Measurements from ENCODE around the gene CSNK1G1.

Gene CSNK1G1

DNA sequence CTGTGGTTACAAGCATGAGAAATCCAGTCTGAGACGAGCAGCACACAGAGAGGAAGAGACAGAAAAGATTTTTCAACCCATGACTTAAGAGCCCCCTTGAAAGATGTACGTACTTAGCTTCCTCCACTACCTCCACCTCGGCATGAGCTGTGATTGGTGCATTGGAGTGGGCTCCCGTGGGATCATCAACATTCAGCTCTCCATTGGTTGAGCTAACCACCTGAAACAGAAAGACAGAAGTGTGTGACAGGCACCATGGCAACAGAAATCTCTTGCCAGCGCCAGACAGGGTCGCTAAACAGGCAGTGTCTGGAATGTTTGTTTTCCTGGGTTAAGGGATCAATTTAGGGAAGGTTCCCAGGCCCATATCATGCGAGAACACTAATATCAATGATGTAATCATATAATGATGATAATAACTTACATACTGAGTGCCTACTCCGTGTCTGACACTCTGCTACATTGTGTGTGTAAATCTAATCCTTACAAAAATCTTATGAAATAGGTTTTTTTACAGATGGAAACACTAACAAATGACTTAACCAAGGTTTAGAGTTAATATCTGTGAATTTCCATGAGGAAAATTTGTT, 175.6 kb downstream of the CSNK1G1 start:
- intact Hi-C loops (cut with DNase I; ENCODE audit: low total_unique reads) = no loop called here
- Histone ChIP-seq H3K4me1 (no peaks in the 10 kb centered on the region), H3K27me3 (no peaks in the 10 kb centered on the region), H3K4me3 (no peak overlapping the region), H3K9me3 (no peaks in the 10 kb centered on the region), H3K36me3 (peaks cover 3 to 48% (median 44%) of the 10 kb centered on the region in 3 donors), H3K27ac (no peak overlapping the region)
- TF ChIP-seq, protein P1, sequence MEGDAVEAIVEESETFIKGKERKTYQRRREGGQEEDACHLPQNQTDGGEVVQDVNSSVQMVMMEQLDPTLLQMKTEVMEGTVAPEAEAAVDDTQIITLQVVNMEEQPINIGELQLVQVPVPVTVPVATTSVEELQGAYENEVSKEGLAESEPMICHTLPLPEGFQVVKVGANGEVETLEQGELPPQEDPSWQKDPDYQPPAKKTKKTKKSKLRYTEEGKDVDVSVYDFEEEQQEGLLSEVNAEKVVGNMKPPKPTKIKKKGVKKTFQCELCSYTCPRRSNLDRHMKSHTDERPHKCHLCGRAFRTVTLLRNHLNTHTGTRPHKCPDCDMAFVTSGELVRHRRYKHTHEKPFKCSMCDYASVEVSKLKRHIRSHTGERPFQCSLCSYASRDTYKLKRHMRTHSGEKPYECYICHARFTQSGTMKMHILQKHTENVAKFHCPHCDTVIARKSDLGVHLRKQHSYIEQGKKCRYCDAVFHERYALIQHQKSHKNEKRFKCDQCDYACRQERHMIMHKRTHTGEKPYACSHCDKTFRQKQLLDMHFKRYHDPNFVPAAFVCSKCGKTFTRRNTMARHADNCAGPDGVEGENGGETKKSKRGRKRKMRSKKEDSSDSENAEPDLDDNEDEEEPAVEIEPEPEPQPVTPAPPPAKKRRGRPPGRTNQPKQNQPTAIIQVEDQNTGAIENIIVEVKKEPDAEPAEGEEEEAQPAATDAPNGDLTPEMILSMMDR (IDR thresholded peaks at IDR 0.05) = no peak
- DNase-seq = no peak

DNA sequence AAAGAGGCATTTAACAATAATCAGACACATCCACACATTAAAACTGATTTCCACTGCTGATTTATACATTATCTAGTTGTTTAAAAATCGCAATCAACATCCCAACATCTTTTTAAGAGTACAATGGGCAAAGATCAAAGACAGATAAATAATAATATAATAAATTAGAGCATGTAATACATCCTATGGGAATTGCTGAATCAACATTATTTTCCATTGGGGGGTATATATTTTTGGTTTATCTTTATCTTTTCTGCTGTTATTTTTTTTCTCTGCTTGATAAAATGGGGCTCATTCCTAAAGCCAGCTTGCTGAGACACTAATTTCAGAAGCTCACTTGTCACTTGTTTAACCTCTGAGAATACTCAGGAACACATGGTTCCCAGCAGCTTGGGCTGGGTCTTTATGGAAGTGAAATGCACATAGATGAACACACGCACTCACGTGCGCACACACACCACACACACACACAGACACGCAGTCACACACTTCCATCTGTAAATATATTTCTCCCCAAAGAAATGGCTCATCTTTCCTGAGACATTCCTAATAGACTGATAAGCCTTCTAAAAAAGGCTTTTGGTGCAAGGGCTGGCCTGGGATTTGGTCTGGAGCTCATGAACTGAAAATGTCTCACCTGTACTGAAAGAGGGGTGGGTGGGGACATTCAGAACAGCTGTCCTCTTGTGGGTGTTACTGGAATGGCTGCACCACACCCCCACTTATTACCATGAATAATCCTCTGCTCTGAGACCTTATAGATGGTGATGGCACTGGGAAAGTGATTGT, 189.7 kb downstream of the CSNK1G1 start:
- no peak for DNase-seq
- Histone ChIP-seq H3K27ac (no peak overlapping the region), H3K9me3 (no peaks in the 10 kb centered on the region), H3K4me3 (no peak overlapping the region), H3K36me3 (peaks cover under 1 to 17% (median 2%) of the 10 kb centered on the region in 3 donors), H3K4me1 (peaks cover 0 to 22% (median 15%) of the 10 kb centered on the region in 4 donors), H3K27me3 (no peaks in the 10 kb centered on the region)
- intact Hi-C loops (cut with DNase I; ENCODE audit: low total_unique reads) = loop anchor here (10.0 kb wide), 1 partner anchor 519 kb away; no protein-coding TSS in a partner anchor
- TF ChIP-seq, protein P1 (IDR thresholded peaks at IDR 0.05) = no peak

DNA sequence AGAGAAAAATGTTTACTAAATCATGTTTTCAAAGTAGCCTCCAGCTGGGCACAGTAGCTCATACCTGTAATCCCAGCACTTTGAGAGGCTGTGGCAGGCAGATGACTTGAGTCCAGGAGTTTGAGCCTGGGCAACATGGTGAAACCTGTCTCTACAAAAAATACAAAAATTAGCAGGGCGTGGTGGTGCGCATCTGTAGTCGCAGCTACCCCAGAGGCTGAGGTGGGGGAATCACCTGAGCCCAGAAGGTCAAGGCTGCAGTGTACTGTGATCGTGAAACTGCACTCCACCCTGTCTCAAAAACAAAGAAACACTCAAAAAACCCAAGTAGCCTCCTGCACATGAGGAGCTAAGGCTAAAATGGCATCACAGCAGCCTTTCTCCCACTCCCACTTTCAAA, 191.5 kb downstream of the CSNK1G1 start:
- Histone ChIP-seq H3K4me3 (no peak overlapping the region), H3K36me3 (peaks cover 15 to 22% (median 19%) of the 10 kb centered on the region in 3 donors), H3K4me1 (peaks cover 0 to 39% (median 33%) of the 10 kb centered on the region in 4 donors), H3K27me3 (no peaks in the 10 kb centered on the region), H3K9me3 (no peaks in the 10 kb centered on the region), H3K27ac (peak overlapping the region in 1 of 2 donors; percentile 78)
- TF ChIP-seq, protein P1 (IDR thresholded peaks at IDR 0.05) = no peak
- intact Hi-C loops (cut with DNase I; ENCODE audit: low total_unique reads) = loop anchor here (5.0 to 10.0 kb wide), 4 partner anchors 72 to 1448 kb away; partner anchors contain the start of genes CIAO2A, INTS14 and PCLAF
- peak in 1 of 2 donors; percentile 29 for DNase-seq

DNA sequence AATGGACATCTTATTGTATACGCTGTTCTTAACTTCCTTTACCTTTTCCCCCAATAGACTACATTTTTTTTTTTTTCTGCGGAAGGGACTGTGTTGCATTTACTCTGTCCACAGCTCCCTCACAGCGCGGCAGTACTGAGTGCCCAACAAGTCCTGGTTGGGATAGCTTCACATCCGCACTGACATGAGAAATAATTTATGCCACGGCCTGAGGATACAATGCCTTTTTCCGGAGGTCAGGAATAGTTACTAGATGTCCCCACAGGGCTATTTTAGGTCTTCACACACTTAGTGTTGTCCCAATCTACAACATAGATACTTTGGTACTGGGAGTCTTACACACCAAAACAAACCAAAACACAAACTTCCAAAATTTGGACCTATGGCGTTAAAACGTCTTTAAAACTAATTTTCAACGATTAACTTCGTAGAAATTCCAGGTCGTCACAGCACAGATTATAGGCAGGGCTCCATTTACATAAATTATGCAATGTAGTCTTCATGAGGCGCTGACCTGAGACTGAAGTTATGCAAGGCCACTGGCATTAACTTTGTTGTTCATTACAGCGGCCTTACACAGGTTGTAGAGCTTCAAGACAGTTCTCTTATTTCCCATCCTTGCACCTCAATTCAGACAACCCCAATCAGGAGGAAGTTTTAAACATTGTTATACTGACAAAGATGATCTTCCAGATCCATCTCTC, 192.2 kb downstream of the CSNK1G1 start:
- peak in 1 of 2 donors; percentile 52 for DNase-seq
- Histone ChIP-seq H3K36me3 (peaks cover 21 to 28% (median 26%) of the 10 kb centered on the region in 3 donors), H3K9me3 (no peaks in the 10 kb centered on the region), H3K27ac (peak overlapping the region; percentile 78 to 85), H3K27me3 (no peaks in the 10 kb centered on the region), H3K4me3 (peak overlapping the region; percentile 74 to 84), H3K4me1 (peaks cover 0 to 39% (median 37%) of the 10 kb centered on the region in 4 donors)
- TF ChIP-seq, protein P1 (IDR thresholded peaks at IDR 0.05) = no peak
- intact Hi-C loops (cut with DNase I; ENCODE audit: low total_unique reads) = loop anchor here (5.0 to 10.0 kb wide), 4 partner anchors 72 to 1448 kb away; partner anchors contain the start of genes CIAO2A, INTS14 and PCLAF
